PFSK-1 (cell line): ENCODE results near the gene TUBB3.

Experiments
- FOXP2 ChIP-seq: optimal IDR thresholded peaks from 2 replicates; pipeline ENCODE3; 2011; ENCODE audit warnings: borderline replicate concordance, control low read depth, inconsistent platforms; ENCODE audit not compliant: insufficient read depth; ENCODE audit errors: extremely low read length, extremely low read depth
- POLR2AphosphoS5 ChIP-seq: IDR thresholded peaks from 2 replicates; pipeline ENCODE4 v1.6.1; 2012; ENCODE audit warnings: low read depth, mild to moderate bottlenecking, control low read depth, low read length, moderate library complexity
- REST ChIP-seq, 2 experiments: IDR thresholded peaks; 2 replicates each; pipeline versions ENCODE4 v1.6.1 to v1.8.0; 2011 to 2012; ENCODE audit warnings: low read depth in 2 of 2, low read length in 2 of 2, control low read depth in 1 of 2, inconsistent platforms in 1 of 2, mild to moderate bottlenecking in 1 of 2, moderate library complexity in 1 of 2; ENCODE audit not compliant: insufficient read depth in 1 of 2
- SIN3A ChIP-seq: IDR thresholded peaks from 2 replicates; pipeline ENCODE4 v1.6.1; 2012; ENCODE audit warnings: mild to moderate bottlenecking, low read length, moderate library complexity, borderline replicate concordance; ENCODE audit not compliant: insufficient read depth
- TAF1 ChIP-seq: IDR thresholded peaks from 2 replicates; pipeline ENCODE4 v1.6.1; 2012; ENCODE audit warnings: low read length, control low read depth, borderline replicate concordance; ENCODE audit not compliant: insufficient read depth

TUBB3 gene

DNA sequence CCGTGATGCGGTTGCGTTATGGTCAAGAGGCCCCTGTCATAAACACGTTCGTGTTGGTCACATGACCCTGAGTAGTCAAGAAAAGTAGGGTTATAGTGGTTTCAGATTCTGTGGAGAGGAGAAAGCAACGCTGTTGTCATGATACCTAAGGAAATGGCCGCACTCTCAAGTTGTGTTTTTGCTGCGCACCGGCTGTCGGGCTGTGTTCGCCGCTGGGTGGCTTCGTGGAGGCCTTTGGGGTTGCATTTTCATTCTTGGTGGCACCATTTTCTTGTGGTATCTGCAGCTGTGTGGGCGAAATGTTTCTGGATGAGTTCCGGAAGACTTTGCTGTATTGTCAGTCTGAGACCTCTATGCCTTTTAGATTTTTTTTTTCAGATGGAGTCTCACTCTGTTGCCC lies 60.4 kb downstream of the TUBB3 start:
- no peak for TF ChIP-seq SIN3A
- TF ChIP-seq REST (IDR thresholded peaks at IDR 0.05; ENCODE audit: insufficient read depth in 1 of 2, low read depth in 2 of 2, low read length in 2 of 2) = no peak

DNA sequence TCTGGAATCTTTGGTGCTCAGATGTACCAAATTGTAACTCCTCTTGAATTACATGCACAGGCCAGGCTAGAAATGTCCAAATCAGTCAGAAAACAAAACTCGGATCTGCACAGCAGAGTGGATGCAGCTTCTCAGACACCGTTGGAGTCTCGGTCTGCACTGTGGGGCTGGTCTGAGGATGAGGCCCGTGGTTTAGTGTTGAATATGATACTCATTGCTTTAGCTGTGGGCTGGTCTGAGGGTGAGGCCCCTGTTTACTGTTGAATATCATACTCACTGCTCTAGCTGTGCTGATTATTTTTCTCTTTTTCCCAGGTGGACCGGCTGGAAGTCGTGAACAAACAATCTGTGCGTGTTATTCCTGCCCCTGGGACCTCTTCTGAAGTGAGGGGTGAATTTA lies 61.1 kb downstream of the TUBB3 start:
- TF ChIP-seq TAF1 (no peak), REST (IDR thresholded peaks at IDR 0.05; ENCODE audit: insufficient read depth in 1 of 2, low read depth in 2 of 2, low read length in 2 of 2) (no peak), SIN3A (no peak), POLR2AphosphoS5 (no peak), FOXP2 (no peak)

GRCh38 chr16:89985219-89985618 lies 62.1 kb downstream of the TUBB3 start:
- TF ChIP-seq TAF1 = no peak
- no peak for TF ChIP-seq REST (IDR thresholded peaks at IDR 0.05; ENCODE audit: insufficient read depth in 1 of 2, low read depth in 2 of 2, low read length in 2 of 2)
- TF ChIP-seq SIN3A = no peak
- TF ChIP-seq FOXP2 = no peak
